IPS-NIHi7 (cell line): ENCODE data around the gene SLC35E1.
"Not testable (repeated sequence)": the region's sequence is repeated elsewhere in the genome, so short reads cannot be mapped to it uniquely, and the experiment has no call there.

Experiments used
- DNase-seq: peaks from one replicate; pipeline ENCODE4 v3.0.0; 2012; ENCODE audit warnings: mixed read lengths; ENCODE audit errors: extremely low spot score

SLC35E1 gene

GRCh38 chr19:16544473-16545231, 27.6 kb downstream of the SLC35E1 start:
- no peak for DNase-seq

- DNase-seq, result not testable (repeated sequence)
Observed at GRCh38 chr19:16543734-16544133, 28.5 kb downstream of the SLC35E1 start.

DNA sequence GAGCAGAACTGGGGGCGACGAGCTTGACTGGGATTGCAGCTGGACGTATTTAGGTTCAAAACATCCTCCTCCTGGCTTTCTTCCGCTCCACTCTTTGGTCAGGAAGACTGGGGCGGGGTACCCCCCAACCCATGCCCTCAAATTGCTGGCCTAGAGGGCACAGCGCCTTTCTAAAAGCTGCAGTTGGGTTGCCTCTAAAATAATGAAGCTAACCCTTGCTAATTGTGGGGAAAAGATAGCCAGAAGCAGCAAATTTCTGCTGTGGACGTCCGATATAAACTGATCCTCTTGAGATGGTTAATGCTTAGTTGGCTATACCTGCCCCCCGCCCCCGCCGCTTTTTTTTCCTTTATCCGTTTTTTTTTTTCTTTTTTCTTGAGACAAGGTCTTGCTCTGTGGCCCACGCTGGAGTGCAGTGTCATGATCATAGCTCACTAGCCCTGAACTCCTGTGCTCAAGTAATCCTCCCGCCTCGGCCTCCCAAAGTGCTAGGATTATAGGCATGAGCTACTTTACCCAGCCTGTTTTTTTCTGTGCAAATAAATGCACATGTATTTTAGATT, 29.2 kb downstream of the SLC35E1 start:
- DNase-seq, result no peak

- peak; percentile 97 for DNase-seq
Observed at GRCh38 chr19:16542045-16542909, 29.9 kb downstream of the SLC35E1 start, which contains the start of gene CHERP. CHERP (minus strand) TSS chr19:16542437; CDS start chr19:16542378, 59 bp downstream.

DNA sequence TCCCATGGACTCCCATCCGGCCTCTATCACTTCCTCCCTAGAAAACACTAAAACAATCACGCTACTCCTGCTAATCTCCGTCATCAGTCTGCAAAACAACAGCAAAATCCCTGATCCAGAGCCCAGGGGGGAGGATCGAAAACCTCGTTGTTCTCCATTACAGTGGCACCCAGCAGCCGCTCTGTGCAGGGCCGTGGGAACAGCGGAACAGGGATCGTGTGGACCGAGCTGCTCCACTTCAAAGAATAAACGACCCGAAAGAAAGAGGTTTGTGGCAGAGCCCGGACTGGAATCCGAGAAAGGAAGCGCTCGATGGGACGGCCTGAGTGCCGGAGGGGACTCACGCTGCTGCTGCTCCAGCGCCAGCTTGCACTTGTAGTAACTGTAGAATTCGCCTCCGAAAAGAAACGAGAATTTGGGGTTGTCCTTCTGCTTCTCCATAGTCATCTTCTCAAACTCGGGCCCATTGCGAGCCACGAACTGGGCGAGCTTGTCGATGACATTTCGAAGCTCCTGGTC, 30.6 kb downstream of the SLC35E1 start:
- DNase-seq, result no peak

GRCh38 chr19:16540948-16541347, 31.3 kb downstream of the SLC35E1 start:
- no peak for DNase-seq

DNA sequence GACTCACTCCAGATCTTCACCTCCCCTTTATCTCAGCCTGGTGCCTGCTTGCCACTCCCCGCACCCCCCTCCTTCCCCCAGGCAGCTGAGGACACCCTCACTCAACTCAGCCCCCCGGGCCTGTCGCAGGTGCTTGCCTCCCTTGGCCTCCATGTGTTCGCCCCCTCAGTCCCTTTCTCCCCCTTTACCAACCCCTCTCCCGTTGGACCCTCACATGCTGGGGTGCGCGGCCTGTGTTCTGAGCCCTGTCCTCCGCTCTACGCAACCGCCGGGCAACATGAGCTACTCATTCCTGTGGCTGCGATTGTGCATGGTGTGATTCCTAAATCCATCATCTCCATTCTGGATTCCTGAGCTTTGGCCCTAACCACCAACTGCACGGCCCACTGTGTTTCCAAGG, 35.1 kb downstream of the SLC35E1 start:
- DNase-seq, result no peak

DNA sequence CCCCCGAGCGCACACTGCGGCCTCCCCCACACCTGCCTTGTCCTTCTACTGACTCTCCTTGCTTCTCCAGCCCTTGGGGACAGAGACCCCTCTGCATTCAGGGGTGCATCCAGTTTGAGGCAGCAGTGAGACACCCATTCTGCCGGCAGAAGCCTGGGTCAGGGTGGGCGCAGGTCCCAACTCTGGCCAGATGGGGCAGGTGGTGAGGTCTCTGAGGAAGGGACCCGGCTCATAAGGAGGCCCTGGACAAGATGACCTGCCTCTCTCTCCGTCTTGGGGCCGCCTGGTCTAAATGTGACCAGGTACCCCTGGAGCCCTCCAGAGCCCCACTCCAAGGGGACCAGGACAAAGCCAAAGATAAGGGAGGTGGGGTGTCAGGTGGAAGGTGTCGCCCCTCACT, 36.1 kb downstream of the SLC35E1 start:
- DNase-seq, result no peak

DNA sequence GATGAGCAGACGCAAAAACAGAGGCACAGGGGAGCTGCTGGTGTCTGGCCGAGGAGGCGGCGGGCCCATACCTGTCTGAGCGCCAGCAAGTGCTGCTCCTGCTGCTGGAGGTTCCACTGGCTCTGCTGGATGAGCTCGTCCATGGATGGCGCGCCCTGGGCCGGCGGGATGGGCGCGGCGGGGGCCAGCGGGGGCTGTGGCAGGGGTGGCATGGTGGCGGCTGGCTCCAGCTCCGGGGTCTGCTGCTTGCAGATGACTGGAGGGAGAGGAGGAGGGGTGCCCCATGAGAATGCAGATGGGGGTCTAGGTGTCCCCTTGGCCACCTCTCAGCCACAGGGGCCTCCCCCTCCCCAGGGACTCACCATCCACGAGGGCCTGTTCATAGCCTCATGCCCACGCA, 36.8 kb downstream of the SLC35E1 start:
- no peak for DNase-seq

- no peak for DNase-seq
Observed at GRCh38 chr19:16532440-16533234, 39.6 kb downstream of the SLC35E1 start.

DNA sequence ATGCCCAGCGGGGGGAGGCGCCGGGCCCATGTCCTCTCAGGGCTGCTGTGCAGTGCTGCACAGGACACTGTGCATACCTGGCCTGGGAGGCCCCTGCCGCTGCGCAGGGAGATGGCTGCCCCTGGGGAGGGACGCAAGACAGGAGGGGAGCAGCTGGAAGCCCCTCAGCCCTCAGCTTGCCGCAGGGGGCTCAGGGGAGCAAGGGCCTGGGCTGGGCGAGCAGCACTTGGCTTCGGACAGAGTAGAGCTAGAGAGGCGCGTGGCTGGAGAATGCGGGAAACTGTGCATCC, 40.9 kb downstream of the SLC35E1 start:
- DNase-seq, result no peak

DNA sequence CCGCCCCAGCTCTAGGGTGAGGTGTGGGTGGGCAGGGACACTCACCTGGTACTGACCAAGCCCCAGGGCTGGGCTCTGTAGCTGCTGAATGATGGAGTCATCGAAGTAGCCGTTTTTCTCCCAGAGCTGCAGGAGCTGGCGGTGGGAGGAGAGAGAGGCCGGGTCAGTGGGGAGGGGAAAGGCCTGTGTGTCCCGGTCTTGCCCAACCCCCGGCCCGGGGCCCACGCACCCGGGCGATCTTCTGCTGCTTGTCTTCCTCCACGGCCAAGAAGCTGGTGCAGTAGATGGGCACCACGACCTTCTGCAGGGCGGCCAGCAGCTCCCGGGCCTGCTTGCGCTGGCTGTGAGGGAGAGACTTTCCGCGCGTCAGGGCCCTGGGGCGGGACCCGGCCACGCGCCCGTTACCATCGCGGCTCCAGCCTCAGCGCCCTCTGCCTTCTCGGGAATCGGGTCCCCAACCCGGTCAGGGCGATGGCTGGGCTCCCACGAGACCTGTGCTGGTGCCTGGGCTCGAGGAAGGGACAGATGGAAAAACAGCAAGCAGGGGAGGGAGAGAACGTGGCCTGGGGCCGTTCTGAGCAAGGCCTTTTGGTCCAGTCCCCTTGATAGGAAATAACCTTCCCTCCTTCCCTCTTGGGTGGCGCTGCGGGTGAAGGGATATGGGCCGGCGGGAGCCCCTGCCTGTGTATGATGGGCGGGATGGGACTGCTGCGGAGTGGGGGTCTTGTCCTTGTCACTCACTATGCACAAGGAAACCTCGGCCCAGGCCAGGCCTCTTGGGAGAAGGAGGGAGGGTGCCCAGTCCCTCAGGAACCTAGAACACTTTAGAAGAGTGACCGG, 41.5 kb downstream of the SLC35E1 start:
- no peak for DNase-seq

- DNase-seq, result no peak
Observed at GRCh38 chr19:16529466-16530144, 42.6 kb downstream of the SLC35E1 start.

DNA sequence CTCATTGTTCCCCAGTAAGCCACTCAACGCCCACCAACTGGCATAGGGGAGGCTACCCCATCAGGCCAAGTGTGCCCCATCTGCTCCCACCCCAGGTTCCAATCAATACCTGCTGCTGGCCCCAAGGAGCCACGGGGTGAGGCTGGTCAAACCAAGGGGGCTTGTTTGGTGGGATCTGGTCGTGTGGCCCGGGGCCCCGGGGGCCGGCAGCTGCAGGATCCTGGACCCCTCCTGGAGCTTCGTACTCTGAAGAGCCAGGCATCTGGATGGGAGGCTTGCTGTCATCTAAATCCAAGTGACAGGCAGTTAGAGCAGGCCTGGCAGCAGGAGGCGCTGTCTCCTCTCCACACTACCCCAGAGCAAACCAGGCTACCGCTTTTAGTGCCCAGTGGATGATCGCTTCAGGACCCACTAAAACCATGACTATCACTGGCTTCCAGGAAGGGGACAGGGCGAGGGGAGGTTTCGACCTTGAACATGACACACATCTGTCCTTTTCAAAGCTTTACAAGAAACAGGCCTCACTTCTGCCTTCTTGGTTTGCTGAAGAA, 44.2 kb downstream of the SLC35E1 start:
- peak; percentile 63 for DNase-seq

- no peak for DNase-seq
Observed at GRCh38 chr19:16527334-16527935, 44.8 kb downstream of the SLC35E1 start.

DNA sequence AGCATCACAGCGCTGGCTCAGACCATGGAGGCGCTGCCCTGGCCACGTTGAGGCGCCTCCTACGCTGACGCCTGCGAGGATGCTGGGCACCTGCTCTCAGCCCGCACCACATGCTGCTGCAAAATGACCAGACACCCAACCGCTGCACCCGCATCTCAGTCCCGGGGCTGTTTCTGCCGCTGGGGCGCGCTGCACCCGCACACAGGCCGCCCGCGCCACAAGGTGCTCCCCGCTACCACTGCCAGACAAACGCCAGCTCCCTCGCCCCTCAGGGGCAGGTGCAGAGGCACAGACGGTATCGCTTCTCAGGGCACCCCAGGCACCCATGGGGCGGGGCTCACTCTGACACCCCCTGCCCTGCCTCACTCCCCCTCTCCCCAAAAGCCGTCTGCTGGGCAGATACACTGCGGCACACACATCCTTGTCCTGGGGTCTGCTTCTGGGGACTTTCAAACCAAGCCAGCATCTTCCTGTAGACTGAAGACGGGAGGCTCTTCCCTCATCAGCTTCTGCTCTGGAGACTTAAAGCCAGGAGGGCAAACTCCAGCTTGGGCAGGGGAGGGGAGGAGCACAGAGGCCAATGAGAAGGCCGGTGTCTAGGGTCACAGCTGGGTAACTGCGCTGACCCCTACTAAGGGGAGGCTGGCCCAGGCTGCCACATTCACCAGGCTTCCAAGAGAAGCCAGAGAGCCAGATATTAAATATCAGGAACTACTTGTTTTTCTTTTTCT, 46.3 kb downstream of the SLC35E1 start:
- DNase-seq, result no peak

- no peak for DNase-seq
Observed at GRCh38 chr19:16524991-16525734, 47.1 kb downstream of the SLC35E1 start.
